A673 (cell line): ENCODE results near the gene PTPA.

Experiments used
- CTCF ChIP-seq: fragments of 300-800, 200-600 bp; sonication (generic); conservative IDR thresholded peaks from 2 replicates; pipeline ENCODE4 v1.5.1; 2017; ENCODE audit warnings: low read depth, mild to moderate bottlenecking, antibody characterized with exemption, low read length, moderate library complexity, mixed read lengths
- EZH2 ChIP-seq: fragments of 200-600 bp; sonication (generic); IDR thresholded peaks from 2 replicates; pipeline ENCODE4 v1.6.1; 2017; ENCODE audit warnings: borderline replicate concordance, low read depth, mild to moderate bottlenecking, mixed read lengths, antibody characterized with exemption, low read length; ENCODE audit not compliant: poor library complexity, severe bottlenecking

DNA sequence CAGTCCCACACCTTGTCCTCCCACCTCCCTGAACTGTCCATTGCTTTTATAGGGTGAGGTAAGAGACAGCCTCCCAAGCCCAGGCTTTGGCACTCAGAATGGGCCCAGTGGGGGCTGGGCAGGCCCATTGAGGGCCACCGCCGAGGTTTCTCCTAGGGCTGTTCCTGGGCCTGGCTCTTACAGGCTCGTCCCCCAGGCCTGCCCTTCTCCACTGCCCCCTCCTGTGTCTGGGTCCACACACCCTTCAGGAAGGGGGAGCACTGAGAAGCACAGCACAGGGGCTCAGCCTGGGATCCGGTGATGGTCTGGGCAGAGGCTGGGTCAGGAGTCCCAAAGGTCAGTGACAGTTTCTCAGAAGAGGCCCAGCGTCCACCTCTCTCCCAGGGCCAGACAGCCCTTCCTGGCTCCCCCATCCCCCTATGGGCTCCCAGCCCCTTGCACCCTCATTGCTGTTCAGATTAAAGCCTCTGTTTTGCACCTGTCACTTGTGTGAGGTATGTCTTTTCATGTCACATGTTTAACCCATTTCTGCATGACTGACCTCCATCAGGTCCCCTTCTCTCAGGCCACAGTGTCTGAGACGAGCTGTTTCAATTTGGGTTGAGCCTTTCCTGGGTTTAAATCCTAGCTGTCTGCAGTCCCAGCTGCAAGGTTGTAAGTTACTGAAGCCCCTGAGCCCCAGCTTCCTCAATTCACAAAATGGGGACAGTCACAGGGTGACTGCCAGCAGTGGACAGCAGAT, 37.4 kb downstream of the PTPA start:
- TF ChIP-seq CTCF = no peak
- TF ChIP-seq EZH2 = no peak
